Testis (tissue), 2 donors: ENCODE measurements around the gene CALD1.

Experiments used
- POLR2A ChIP-seq: fragments of 450-650 bp; IDR thresholded peaks from one replicate; pipeline ENCODE4 v1.6.1; 2017; ENCODE audit warnings: antibody characterized with exemption, mild to moderate bottlenecking, moderate library complexity
- TF ChIP-seq, protein P1 (sequence below), 3 experiments: fragments of 450-650 bp in 2 of 3; fragments of 200-600 bp in 1 of 3; sonication (generic) in 1 of 3; IDR thresholded peaks; one replicate each; pipeline ENCODE4 v1.5.1; 2016 to 2019; ENCODE audit warnings: antibody characterized with exemption in 3 of 3, mild to moderate bottlenecking in 2 of 3, moderate library complexity in 1 of 3

DNA sequence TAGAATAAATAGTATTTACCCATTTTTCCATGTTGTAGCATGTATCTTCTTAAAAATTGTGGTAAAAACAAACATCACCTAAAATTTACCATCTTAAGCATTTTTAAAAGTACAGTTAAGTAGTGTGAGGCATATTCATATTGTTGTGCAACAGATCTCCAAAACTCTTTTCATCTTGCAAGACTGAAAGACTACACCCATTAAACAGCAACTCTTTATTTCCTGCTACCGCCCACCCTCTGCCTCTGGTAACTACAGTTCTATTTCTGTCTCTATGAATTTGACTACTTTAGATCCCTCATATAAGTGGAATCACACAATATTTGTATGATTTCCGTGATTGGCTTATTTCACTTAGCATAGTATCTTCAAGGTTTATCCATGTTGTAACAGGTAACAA is 166.8 kb downstream of the CALD1 start:
- TF ChIP-seq, protein P1, sequence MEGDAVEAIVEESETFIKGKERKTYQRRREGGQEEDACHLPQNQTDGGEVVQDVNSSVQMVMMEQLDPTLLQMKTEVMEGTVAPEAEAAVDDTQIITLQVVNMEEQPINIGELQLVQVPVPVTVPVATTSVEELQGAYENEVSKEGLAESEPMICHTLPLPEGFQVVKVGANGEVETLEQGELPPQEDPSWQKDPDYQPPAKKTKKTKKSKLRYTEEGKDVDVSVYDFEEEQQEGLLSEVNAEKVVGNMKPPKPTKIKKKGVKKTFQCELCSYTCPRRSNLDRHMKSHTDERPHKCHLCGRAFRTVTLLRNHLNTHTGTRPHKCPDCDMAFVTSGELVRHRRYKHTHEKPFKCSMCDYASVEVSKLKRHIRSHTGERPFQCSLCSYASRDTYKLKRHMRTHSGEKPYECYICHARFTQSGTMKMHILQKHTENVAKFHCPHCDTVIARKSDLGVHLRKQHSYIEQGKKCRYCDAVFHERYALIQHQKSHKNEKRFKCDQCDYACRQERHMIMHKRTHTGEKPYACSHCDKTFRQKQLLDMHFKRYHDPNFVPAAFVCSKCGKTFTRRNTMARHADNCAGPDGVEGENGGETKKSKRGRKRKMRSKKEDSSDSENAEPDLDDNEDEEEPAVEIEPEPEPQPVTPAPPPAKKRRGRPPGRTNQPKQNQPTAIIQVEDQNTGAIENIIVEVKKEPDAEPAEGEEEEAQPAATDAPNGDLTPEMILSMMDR (IDR thresholded peaks at IDR 0.05), result no peak
- no peak for TF ChIP-seq POLR2A
